Esophagus squamous epithelium (tissue), 4 donors: ENCODE results near the gene FYN.

ENCODE experiments used
- POLR2A ChIP-seq, 4 donors: fragments of 450-650 bp; IDR thresholded peaks; one replicate each; pipeline ENCODE4 v1.6.1; 2017; ENCODE audit warnings: antibody characterized with exemption in 4 of 4, mild to moderate bottlenecking in 4 of 4, moderate library complexity in 3 of 4
- TF ChIP-seq, protein P1 (sequence below), 6 experiments: fragments of 450-650 bp in 4 of 6; fragments of 200-600 bp in 2 of 6; sonication (generic) in 2 of 6; IDR thresholded peaks; one replicate each; pipeline ENCODE4 v1.5.1; 2016 to 2019; ENCODE audit warnings: antibody characterized with exemption in 6 of 6, mild to moderate bottlenecking in 4 of 6, moderate library complexity in 4 of 6

DNA sequence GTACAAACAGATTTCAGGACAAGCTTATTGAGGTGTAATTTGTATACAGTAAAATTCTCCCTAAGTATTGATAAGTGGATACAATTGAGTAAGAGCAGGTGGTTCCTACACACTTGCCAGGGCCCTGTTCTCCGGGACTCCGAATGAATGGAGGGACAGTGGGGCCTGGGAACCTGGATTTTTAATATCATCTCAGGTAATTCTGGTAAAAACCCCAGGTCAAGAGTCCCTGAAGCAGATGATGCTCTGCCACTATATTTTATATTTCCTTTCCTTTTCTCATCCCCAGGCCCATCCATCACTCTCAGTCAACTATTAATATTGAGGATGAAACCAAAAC, 104.9 kb downstream of the FYN start:
- TF ChIP-seq, protein P1, sequence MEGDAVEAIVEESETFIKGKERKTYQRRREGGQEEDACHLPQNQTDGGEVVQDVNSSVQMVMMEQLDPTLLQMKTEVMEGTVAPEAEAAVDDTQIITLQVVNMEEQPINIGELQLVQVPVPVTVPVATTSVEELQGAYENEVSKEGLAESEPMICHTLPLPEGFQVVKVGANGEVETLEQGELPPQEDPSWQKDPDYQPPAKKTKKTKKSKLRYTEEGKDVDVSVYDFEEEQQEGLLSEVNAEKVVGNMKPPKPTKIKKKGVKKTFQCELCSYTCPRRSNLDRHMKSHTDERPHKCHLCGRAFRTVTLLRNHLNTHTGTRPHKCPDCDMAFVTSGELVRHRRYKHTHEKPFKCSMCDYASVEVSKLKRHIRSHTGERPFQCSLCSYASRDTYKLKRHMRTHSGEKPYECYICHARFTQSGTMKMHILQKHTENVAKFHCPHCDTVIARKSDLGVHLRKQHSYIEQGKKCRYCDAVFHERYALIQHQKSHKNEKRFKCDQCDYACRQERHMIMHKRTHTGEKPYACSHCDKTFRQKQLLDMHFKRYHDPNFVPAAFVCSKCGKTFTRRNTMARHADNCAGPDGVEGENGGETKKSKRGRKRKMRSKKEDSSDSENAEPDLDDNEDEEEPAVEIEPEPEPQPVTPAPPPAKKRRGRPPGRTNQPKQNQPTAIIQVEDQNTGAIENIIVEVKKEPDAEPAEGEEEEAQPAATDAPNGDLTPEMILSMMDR (IDR thresholded peaks at IDR 0.05) = no peak
- TF ChIP-seq POLR2A (IDR thresholded peaks at IDR 0.05) = no peak
